Vein endothelial cell (primary cell): Measurements from ENCODE around the gene SYP. TPM values are rescaled to one million over a fixed set of nuclear protein-coding genes. Genes with fewer than 3 reads are reported as not detected.

Experiments used
- small RNA-seq: library from RNA; depleted of rRNA; stranded (forward); fragments of <200 nt; gene quantifications from one replicate; pipeline ENCODE3, GENCODE V24; 2012
- total RNA-seq: library from RNA; depleted of rRNA; stranded (reverse); fragments of >200 nt; gene quantifications from 2 replicates; pipeline ENCODE4 v1.2.3, GENCODE V29; 2012

SYP gene
- under 0.01 and 0.10 TPM in 2 replicates for total RNA-seq

GRCh38 chrX:49199906-49200771 is at the start of gene SYP:
TSS of gene SYP (minus strand) at chrX:49200193. CDS start at chrX:49200186, 7 bp downstream.

GRCh38 chrX:49233176-49233575 is 33.2 kb upstream of the SYP start, which contains the start of gene CACNA1F:
TSS of gene CACNA1F (minus strand) at chrX:49233340. CDS start at chrX:49233309, 31 bp downstream.

GRCh38 chrX:49186125-49187027 is 13.6 kb downstream of the SYP start, which contains the start of gene PRICKLE3:
TSS of gene PRICKLE3 (minus strand) at chrX:49186373. CDS start at chrX:49186297, 76 bp downstream.

GRCh38 chrX:49171752-49172279 is 28.2 kb downstream of the SYP start, which contains the start of gene PLP2:
TSS of gene PLP2 (plus strand) at chrX:49171898. CDS start at chrX:49172001, 103 bp downstream.

GRCh38 chrX:49162620-49163019 is 37.4 kb downstream of the SYP start, which contains the start of gene MAGIX:
TSS of gene MAGIX (plus strand) at chrX:49162758. CDS start at chrX:49162890, 132 bp downstream.

Small RNA genes lying within 50 kb of the gene (small RNA-seq; reads per million reads assigned to genes)
- gene RN7SL262P, result not detected

Other genes starting within 250 kb of the SYP start
- 33.1 and 40.2 TPM in 2 replicates for gene OTUD5, start 242.6 kb downstream of the SYP start, total RNA-seq
- gene KCND1, start 228.3 kb downstream of the SYP start, total RNA-seq, result 0.19 and 0.33 TPM in 2 replicates
- gene GRIPAP1, start 197.9 kb downstream of the SYP start, total RNA-seq, result 17.0 and 18.3 TPM in 2 replicates
- gene TFE3, start 156.8 kb downstream of the SYP start, total RNA-seq, result 30.4 and 31.7 TPM in 2 replicates
- gene CCDC120, start 141.2 kb downstream of the SYP start, total RNA-seq, result 1.5 and 1.6 TPM in 2 replicates
- gene PRAF2, start 126.2 kb downstream of the SYP start, total RNA-seq, result 7.3 and 9.8 TPM in 2 replicates
- 24.5 and 36.4 TPM in 2 replicates for gene WDR45, start 120.3 kb downstream of the SYP start, total RNA-seq
- gene GPKOW, start 76.5 kb downstream of the SYP start, total RNA-seq, result 18.9 and 22.5 TPM in 2 replicates
- 0.65 and 0.76 TPM in 2 replicates for gene MAGIX, start 37.4 kb downstream of the SYP start, total RNA-seq
- 44.4 and 45.8 TPM in 2 replicates for gene PLP2, start 28.3 kb downstream of the SYP start, total RNA-seq
- 5.8 and 7.2 TPM in 2 replicates for gene PRICKLE3, start 13.8 kb downstream of the SYP start, total RNA-seq
- under 0.01 TPM in 1 of 2 replicates, not detected in the other for gene CACNA1F, start 33.1 kb upstream of the SYP start, total RNA-seq
- gene CCDC22, start 35.3 kb upstream of the SYP start, total RNA-seq, result 13.9 and 18.6 TPM in 2 replicates
- 0.33 TPM in 1 of 2 replicates, not detected in the other for gene FOXP3, start 64.5 kb upstream of the SYP start, total RNA-seq
- 1.3 and 2.1 TPM in 2 replicates for gene PPP1R3F, start 69.6 kb upstream of the SYP start, total RNA-seq
- not detected in 2 replicates for gene GAGE10, start 103.5 kb upstream of the SYP start, total RNA-seq
- gene GAGE12J, start 121.8 kb upstream of the SYP start, total RNA-seq, result not detected in 2 replicates
- not detected in 2 replicates for gene GAGE13, start 131.4 kb upstream of the SYP start, total RNA-seq